GM23248 (cell line): Measurements from ENCODE around the gene MUCL3. TPM values are rescaled to one million over a fixed set of nuclear protein-coding genes. Genes with fewer than 3 reads are reported as not detected.

ENCODE experiments used
- DNase-seq: peaks from one replicate; pipeline ENCODE4 v3.0.0-alpha.2; 2015
- H2AFZ ChIP-seq: fragments of 200-600 bp; sonication (generic); 2 replicates; pipeline ENCODE4 v1.6.1; 2016; ENCODE audit warnings: antibody characterized with exemption
- H3F3A ChIP-seq: fragments of 200-600 bp; sonication (generic); 2 replicates; pipeline ENCODE4 v1.6.1; 2016; ENCODE audit warnings: mild to moderate bottlenecking, antibody characterized with exemption, mixed run types; ENCODE audit not compliant: insufficient read depth
- H3K27ac ChIP-seq: fragments of 200-600 bp; sonication (generic); 2 replicates; pipeline ENCODE4 v1.5.1; 2016; ENCODE audit warnings: mild to moderate bottlenecking
- H3K27me3 ChIP-seq: fragments of 200-600 bp; sonication (generic); replicated peaks from 2 replicates; pipeline ENCODE4 v1.6.1; 2016; ENCODE audit warnings: mild to moderate bottlenecking; ENCODE audit not compliant: insufficient read depth
- H3K36me3 ChIP-seq: fragments of 200-600 bp; sonication (generic); 2 replicates; pipeline ENCODE4 v1.6.1; 2016; ENCODE audit warnings: low read depth, mild to moderate bottlenecking
- H3K4me1 ChIP-seq: fragments of 200-600 bp; sonication (generic); 2 replicates; pipeline ENCODE4 v1.6.1; 2016; ENCODE audit warnings: mild to moderate bottlenecking; ENCODE audit not compliant: insufficient read depth
- H3K4me2 ChIP-seq: fragments of 200-600 bp; sonication (generic); one replicate; pipeline ENCODE4 v1.6.1; 2016; ENCODE audit warnings: mild to moderate bottlenecking; ENCODE audit not compliant: unreplicated experiment
- H3K4me3 ChIP-seq: fragments of 200-600 bp; sonication (generic); 2 replicates; pipeline ENCODE4 v1.5.1; 2016; ENCODE audit warnings: mild to moderate bottlenecking
- H3K79me2 ChIP-seq: fragments of 200-600 bp; sonication (generic); 2 replicates; pipeline ENCODE4 v1.6.1; 2016; ENCODE audit warnings: mild to moderate bottlenecking; ENCODE audit not compliant: insufficient read depth
- H3K9ac ChIP-seq: fragments of 200-600 bp; sonication (generic); 2 replicates; pipeline ENCODE4 v1.6.1; 2016; ENCODE audit warnings: mild to moderate bottlenecking
- H3K9me2 ChIP-seq: fragments of 200-600 bp; sonication (generic); 2 replicates; pipeline ENCODE4 v1.6.1; 2016; ENCODE audit warnings: mixed run types, mild to moderate bottlenecking, moderate library complexity; ENCODE audit not compliant: insufficient read depth
- H3K9me3 ChIP-seq: fragments of 200-600 bp; sonication (generic); one replicate; pipeline ENCODE4 v1.6.1; 2017; ENCODE audit warnings: low read depth
- H4K20me1 ChIP-seq: fragments of 200-600 bp; sonication (generic); 2 replicates; pipeline ENCODE4 v1.6.0; 2016; ENCODE audit not compliant: insufficient read depth
- EZH2 ChIP-seq: fragments of 200-600 bp; sonication (generic); IDR thresholded peaks from 2 replicates; pipeline ENCODE4 v1.6.1; 2018; ENCODE audit warnings: antibody characterized with exemption, mild to moderate bottlenecking; ENCODE audit not compliant: insufficient read depth, poor library complexity, severe bottlenecking
- EZH2phosphoT487 ChIP-seq: fragments of 200-600 bp; sonication (generic); IDR thresholded peaks from 2 replicates; pipeline ENCODE4 v1.6.1; 2018; ENCODE audit warnings: antibody characterized with exemption, moderate library complexity, mild to moderate bottlenecking, low read depth; ENCODE audit not compliant: insufficient read depth
- WGBS, 2 experiments: methylation state at CpG; one replicate each; pipeline ENCODE4 v1.1.6; 2015 to 2017; ENCODE audit warnings: low lambda C conversion rate in 2 of 2, low coverage in 1 of 2; ENCODE audit errors: missing lambda C conversion rate in 2 of 2; 5-methylcytosine and 5-hydroxymethylcytosine counted together
- in situ Hi-C: fragments of 300-500 bp; cut with MboI; formaldehyde crosslinking; loops from 2 replicates; pipeline ENCODE4 v1.15.0; 2020
- polyA plus RNA-seq: library from polyadenylated mRNA; unstranded; fragments of >200 nt; fragmentation: Nextera tagmentation; extraction: Ambion mirVana; gene quantifications from 2 replicates; pipeline ENCODE4 v1.2.1, GENCODE V29; 2016
- total RNA-seq: library from RNA; depleted of rRNA; stranded (reverse); fragments of >200 nt; shearing (Covaris generic); gene quantifications from 2 replicates; pipeline ENCODE4 v1.2.3, GENCODE V29; 2014

The MUCL3 gene
- total and polyA plus RNA-seq, 2 experiments from 2014 or later = not detected

DNA sequence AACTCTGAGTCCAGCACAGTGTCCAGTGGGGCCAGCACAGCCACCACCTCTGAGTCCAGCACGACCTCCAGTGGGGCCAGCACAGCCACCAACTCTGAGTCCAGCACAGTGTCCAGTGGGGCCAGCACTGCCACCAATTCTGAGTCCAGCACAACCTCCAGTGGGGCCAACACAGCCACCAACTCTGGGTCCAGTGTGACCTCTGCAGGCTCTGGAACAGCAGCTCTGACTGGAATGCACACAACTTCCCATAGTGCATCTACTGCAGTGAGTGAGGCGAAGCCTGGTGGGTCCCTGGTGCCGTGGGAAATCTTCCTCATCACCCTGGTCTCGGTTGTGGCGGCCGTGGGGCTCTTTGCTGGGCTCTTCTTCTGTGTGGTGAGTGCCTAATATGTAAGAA is 46.5 kb downstream of the MUCL3 start:
- Histone ChIP-seq H3K27ac (no peak overlapping the region), H2AFZ (no peak overlapping the region), H4K20me1 (no peaks in the 10 kb centered on the region), H3K9ac (no peak overlapping the region), H3K79me2 (no peaks in the 10 kb centered on the region), H3K9me2 (no peaks in the 10 kb centered on the region), H3K36me3 (no peaks in the 10 kb centered on the region), H3K4me2 (no peak overlapping the region), H3K4me3 (no peak overlapping the region), H3K4me1 (no peaks in the 10 kb centered on the region), H3K27me3 (peaks cover 9% of the 10 kb centered on the region; the same call in 1 of the 2 replicates), H3F3A (peaks cover 4% of the 10 kb centered on the region; the same call in 1 of the 2 replicates), H3K9me3 (no peaks in the 10 kb centered on the region)
- DNase-seq = no peak
- TF ChIP-seq EZH2phosphoT487 (no peak), EZH2 (no peak)
- in situ Hi-C loops = no loop called here
- 56 to 67% methylated on average over 5 to 6 of the region's 6 CpGs for WGBS, 2 experiments

DNA sequence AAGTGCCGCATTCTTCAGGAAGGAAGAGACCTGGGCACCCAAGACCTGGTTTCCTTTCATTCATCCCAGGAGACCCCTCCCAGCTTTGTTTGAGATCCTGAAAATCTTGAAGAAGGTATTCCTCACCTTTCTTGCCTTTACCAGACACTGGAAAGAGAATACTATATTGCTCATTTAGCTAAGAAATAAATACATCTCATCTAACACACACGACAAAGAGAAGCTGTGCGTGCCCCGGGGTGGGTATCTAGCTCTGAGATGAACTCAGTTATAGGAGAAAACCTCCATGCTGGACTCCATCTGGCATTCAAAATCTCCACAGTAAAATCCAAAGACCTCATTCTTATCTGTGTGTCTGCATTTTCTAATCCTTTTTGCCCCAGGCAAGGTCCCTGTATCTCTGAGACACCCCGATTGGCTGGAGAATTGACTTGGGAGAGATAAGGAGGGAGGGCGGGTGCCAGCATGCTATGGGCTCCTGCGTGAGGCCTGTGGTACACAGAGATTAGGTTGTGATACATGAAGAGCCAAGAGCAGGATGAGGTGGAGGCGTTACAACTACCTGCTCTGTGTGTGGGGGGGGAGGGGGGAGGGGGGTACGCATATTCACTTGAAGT is 47.5 kb downstream of the MUCL3 start:
- no peaks in the 10 kb centered on the region for H3K36me3 ChIP-seq
- H3K27ac ChIP-seq = no peak overlapping the region
- no peaks in the 10 kb centered on the region for H3K9me2 ChIP-seq
- no peaks in the 10 kb centered on the region for H3F3A ChIP-seq
- H3K27me3 ChIP-seq = peaks cover 9% of the 10 kb centered on the region; the same call in 1 of the 2 replicates
- in situ Hi-C loops = no loop called here
- H3K4me2 ChIP-seq = no peak overlapping the region
- no peak overlapping the region for H2AFZ ChIP-seq
- no peaks in the 10 kb centered on the region for H3K4me1 ChIP-seq
- 66 to 73% methylated on average over 7 to 9 of the region's 9 CpGs for WGBS, 2 experiments
- no peaks in the 10 kb centered on the region for H4K20me1 ChIP-seq
- H3K4me3 ChIP-seq = no peak overlapping the region
- no peaks in the 10 kb centered on the region for H3K79me2 ChIP-seq
- H3K9ac ChIP-seq = no peak overlapping the region
- no peaks in the 10 kb centered on the region for H3K9me3 ChIP-seq
- no peak for DNase-seq
- TF ChIP-seq EZH2 (no peak), EZH2phosphoT487 (no peak)

DNA sequence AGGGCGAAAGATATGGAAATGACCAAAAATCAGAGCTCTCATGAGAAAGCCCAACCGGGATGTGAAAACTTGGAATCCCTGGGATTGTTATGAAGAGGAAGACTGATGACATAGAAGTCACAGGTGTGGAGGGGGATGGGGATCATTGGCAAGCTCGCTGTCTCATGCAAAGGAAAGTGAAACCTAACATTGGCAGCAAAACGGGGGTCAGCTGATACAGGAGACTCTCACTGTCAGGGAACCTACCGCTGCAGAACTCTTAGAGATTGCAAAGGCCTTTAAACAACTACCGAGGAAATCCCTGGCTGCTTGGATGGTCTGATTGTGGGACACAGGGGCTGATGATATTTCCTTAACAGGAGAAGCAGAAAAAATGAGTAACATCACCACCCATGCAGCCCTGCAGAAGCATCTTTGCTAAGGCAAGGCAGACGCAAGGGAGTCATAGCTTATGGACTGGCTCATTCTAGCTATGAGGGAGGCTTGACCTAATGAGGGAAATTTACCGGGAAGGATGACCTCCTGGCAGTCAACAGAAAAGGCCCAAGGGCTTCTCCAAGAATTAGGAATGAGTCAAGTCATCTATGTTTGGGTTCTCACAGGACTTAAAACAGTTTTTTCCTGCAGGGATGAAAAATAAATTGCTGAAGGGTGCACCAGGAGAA is 49.8 kb downstream of the MUCL3 start:
- Histone ChIP-seq H3K9ac (no peak overlapping the region), H3K36me3 (no peaks in the 10 kb centered on the region), H4K20me1 (no peaks in the 10 kb centered on the region), H3K27ac (no peak overlapping the region), H3F3A (no peaks in the 10 kb centered on the region), H3K9me3 (no peaks in the 10 kb centered on the region), H3K9me2 (no peaks in the 10 kb centered on the region), H3K4me1 (no peaks in the 10 kb centered on the region), H3K4me2 (no peak overlapping the region), H3K4me3 (no peak overlapping the region), H2AFZ (no peak overlapping the region), H3K79me2 (no peaks in the 10 kb centered on the region), H3K27me3 (no peaks in the 10 kb centered on the region; the same call in 1 of the 2 replicates)
- DNase-seq = no peak
- in situ Hi-C loops = no loop called here
- no peak for TF ChIP-seq EZH2phosphoT487
- TF ChIP-seq EZH2 = no peak
- 69% methylated on average over 8 of the region's 8 CpGs for WGBS, 2 experiments

DNA sequence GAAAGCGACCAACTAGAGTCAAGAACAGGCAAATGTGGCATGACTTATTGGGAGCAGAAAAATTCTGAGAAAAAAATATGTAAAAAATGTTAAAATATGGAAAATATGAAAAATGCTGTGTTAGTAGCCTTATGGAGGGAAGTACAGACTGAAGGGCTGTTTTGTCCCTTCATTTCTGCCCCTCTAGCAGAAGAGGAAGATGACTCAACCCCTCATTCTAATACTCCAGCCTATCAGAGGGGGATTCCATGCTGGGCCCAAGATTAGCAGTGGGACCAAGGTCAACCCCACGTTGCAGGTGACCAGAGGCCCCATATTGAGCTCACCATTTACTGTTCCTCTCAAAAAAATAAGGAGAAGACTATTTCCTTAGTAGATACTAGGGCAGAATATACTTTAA is 51.1 kb downstream of the MUCL3 start:
- no peak for DNase-seq
- no peak overlapping the region for H2AFZ ChIP-seq
- no peaks in the 10 kb centered on the region; the same call in 1 of the 2 replicates for H3K27me3 ChIP-seq
- no peaks in the 10 kb centered on the region for H3K4me1 ChIP-seq
- no peaks in the 10 kb centered on the region for H3F3A ChIP-seq
- H3K4me3 ChIP-seq = no peak overlapping the region
- no peak overlapping the region for H3K4me2 ChIP-seq
- H4K20me1 ChIP-seq = no peaks in the 10 kb centered on the region
- no peak overlapping the region for H3K27ac ChIP-seq
- no peaks in the 10 kb centered on the region for H3K36me3 ChIP-seq
- no peak for TF ChIP-seq EZH2
- TF ChIP-seq EZH2phosphoT487 = no peak
- no peaks in the 10 kb centered on the region for H3K79me2 ChIP-seq
- H3K9ac ChIP-seq = no peak overlapping the region
- no peaks in the 10 kb centered on the region for H3K9me2 ChIP-seq
- H3K9me3 ChIP-seq = no peaks in the 10 kb centered on the region
- WGBS, 2 experiments = 42 to 64% methylated on average over 2 of the region's 2 CpGs
- in situ Hi-C loops = no loop called here
